CD14-positive monocyte (primary cell): ENCODE data around the gene ATP5F1B. TPM values are rescaled to one million over a fixed set of nuclear protein-coding genes. Genes with fewer than 3 reads are reported as not detected.

Source experiments
- DNase-seq, 3 donors: peaks; one replicate each; pipeline ENCODE4 v3.0.0-alpha.2; 2011 to 2022
- H2AFZ ChIP-seq: 2 replicates; pipeline ENCODE4 v1.6.0; 2012; ENCODE audit warnings: mild to moderate bottlenecking, low read depth, low read length, inconsistent platforms; ENCODE audit not compliant: insufficient read depth, poor library complexity, severe bottlenecking
- H3K27ac ChIP-seq, 2 donors: 1 replicate in 1 of 2; 2 replicates in 1 of 2; pipeline ENCODE4 v1.5.1; 2012 to 2013; ENCODE audit warnings: low read length in 2 of 2, control low read depth in 1 of 2, inconsistent platforms in 1 of 2, low read depth in 1 of 2, mild to moderate bottlenecking in 1 of 2
- H3K27me3 ChIP-seq, 2 donors: one replicate each; pipeline versions ENCODE4 v1.6.0 to v1.6.1; 2011 to 2013; ENCODE audit warnings: low read length in 2 of 2; ENCODE audit not compliant: control insufficient read depth in 2 of 2, insufficient read depth in 2 of 2
- H3K36me3 ChIP-seq, 2 donors: replicated peaks in 1 of 2; 1 replicate in 1 of 2; 2 replicates in 1 of 2; pipeline versions ENCODE4 v1.5.1 to v1.6.1; 2012 to 2013; ENCODE audit warnings: low read length in 2 of 2, control low read depth in 1 of 2, inconsistent platforms in 1 of 2, mild to moderate bottlenecking in 1 of 2; ENCODE audit not compliant: insufficient read depth in 2 of 2, control insufficient read depth in 1 of 2
- H3K4me1 ChIP-seq, 2 donors: 1 replicate in 1 of 2; 2 replicates in 1 of 2; pipeline versions ENCODE4 v1.5.1 to v1.6.1; 2012 to 2013; ENCODE audit warnings: low read length in 2 of 2, control low read depth in 1 of 2, inconsistent platforms in 1 of 2, mild to moderate bottlenecking in 1 of 2, moderate library complexity in 1 of 2; ENCODE audit not compliant: insufficient read depth in 2 of 2, control insufficient read depth in 1 of 2
- H3K4me2 ChIP-seq: replicated peaks from 2 replicates; pipeline ENCODE3; 2012; ENCODE audit warnings: low read length, moderate library complexity, mild to moderate bottlenecking; ENCODE audit not compliant: poor library complexity, severe bottlenecking; ENCODE audit errors: extremely low read depth
- H3K4me3 ChIP-seq, 3 experiments: fragments of 200-600 bp in 1 of 3; sonication (generic) in 1 of 3; replicated peaks in 1 of 3; 1 replicate in 2 of 3; 2 replicates in 1 of 3; pipeline ENCODE4 v1.5.1; 2011 to 2013; ENCODE audit warnings: low read length in 3 of 3, mild to moderate bottlenecking in 3 of 3, control low read depth in 2 of 3, low read depth in 2 of 3, inconsistent platforms in 1 of 3, moderate library complexity in 1 of 3
- H3K79me2 ChIP-seq: 2 replicates; pipeline ENCODE4 v1.6.0; 2012; ENCODE audit warnings: mild to moderate bottlenecking, control low read depth, inconsistent platforms, low read length, moderate library complexity; ENCODE audit not compliant: insufficient read depth
- H3K9ac ChIP-seq: 2 replicates; pipeline ENCODE4 v1.6.0; 2017; ENCODE audit warnings: low read length, mild to moderate bottlenecking; ENCODE audit not compliant: insufficient read depth, poor library complexity, severe bottlenecking
- H3K9me3 ChIP-seq, 2 donors: replicated peaks in 1 of 2; 1 replicate in 1 of 2; 2 replicates in 1 of 2; pipeline versions ENCODE4 v1.5.1 to v1.6.1; 2012 to 2013; ENCODE audit warnings: low read length in 2 of 2, control low read depth in 1 of 2; ENCODE audit not compliant: control insufficient read depth in 1 of 2, insufficient read depth in 1 of 2
- H4K20me1 ChIP-seq: 2 replicates; pipeline ENCODE4 v1.6.0; 2012; ENCODE audit warnings: mild to moderate bottlenecking, low read length, control low read depth, moderate library complexity; ENCODE audit not compliant: insufficient read depth
- H3K27ac Mint-ChIP-seq, 7 donors: one replicate each; pipeline ENCODE4 v1.8.0; 2020; ENCODE audit warnings: mild to moderate bottlenecking in 7 of 7, mixed read lengths in 7 of 7, moderate library complexity in 6 of 7, inconsistent platforms in 2 of 7
- H3K27me3 Mint-ChIP-seq, 3 donors: one replicate each; pipeline ENCODE4 v1.8.0; 2021 to 2022; ENCODE audit warnings: low read depth in 3 of 3, mild to moderate bottlenecking in 3 of 3, mixed read lengths in 3 of 3, moderate library complexity in 3 of 3, inconsistent platforms in 1 of 3
- H3K36me3 Mint-ChIP-seq, 2 donors: one replicate each; pipeline ENCODE4 v1.8.0; 2020; ENCODE audit warnings: mixed read lengths in 2 of 2, inconsistent platforms in 1 of 2, mild to moderate bottlenecking in 1 of 2
- H3K4me1 Mint-ChIP-seq: one replicate; pipeline ENCODE4 v1.8.0; 2020; ENCODE audit warnings: mild to moderate bottlenecking, mixed read lengths
- H3K4me3 Mint-ChIP-seq, 2 donors: one replicate each; pipeline ENCODE4 v1.8.0; 2020; ENCODE audit warnings: mild to moderate bottlenecking in 2 of 2, mixed read lengths in 2 of 2, moderate library complexity in 1 of 2
- H3K9me3 Mint-ChIP-seq, 7 donors: one replicate each; pipeline ENCODE4 v1.8.0; 2020 to 2022; ENCODE audit warnings: mixed read lengths in 7 of 7, mild to moderate bottlenecking in 6 of 7, moderate library complexity in 6 of 7, inconsistent platforms in 2 of 7
- WGBS: methylation state at CpG from one replicate; pipeline ENCODE4 v1.1.5; 2013; ENCODE audit warnings: missing lambda C conversion rate; ENCODE audit not compliant: insufficient coverage; 5-methylcytosine and 5-hydroxymethylcytosine counted together
- intact Hi-C, 2 donors: fragments of 100-400 bp; cut with micrococcal nuclease; formaldehyde crosslinking; loops; one replicate each; pipeline versions ENCODE4 v1.15.0 to v1.15.1; 2023
- polyA plus RNA-seq, 3 donors: library from polyadenylated mRNA; depleted of rRNA in 1 of 3; unstranded in 2 of 3; stranded (reverse) in 1 of 3; fragments of 300-500 nt in 2 of 3; fragments of >200 nt in 1 of 3; fragmentation: Illumina TruSeq in 2 of 3; gene quantifications; 1 replicate in 2 of 3; 2 replicates in 1 of 3; pipeline ENCODE4 v1.2.3, GENCODE V29; 2012 to 2021
- TF ChIP-seq, protein P1 (sequence below): fragments of 200-600 bp; IDR thresholded peaks from one replicate; pipeline ENCODE4 v1.8.0; 2022; ENCODE audit warnings: antibody characterized with exemption, mild to moderate bottlenecking

ATP5F1B gene
- polyA plus RNA-seq, 3 donors, result 554 to 1,093 (median 1,038) TPM

DNA sequence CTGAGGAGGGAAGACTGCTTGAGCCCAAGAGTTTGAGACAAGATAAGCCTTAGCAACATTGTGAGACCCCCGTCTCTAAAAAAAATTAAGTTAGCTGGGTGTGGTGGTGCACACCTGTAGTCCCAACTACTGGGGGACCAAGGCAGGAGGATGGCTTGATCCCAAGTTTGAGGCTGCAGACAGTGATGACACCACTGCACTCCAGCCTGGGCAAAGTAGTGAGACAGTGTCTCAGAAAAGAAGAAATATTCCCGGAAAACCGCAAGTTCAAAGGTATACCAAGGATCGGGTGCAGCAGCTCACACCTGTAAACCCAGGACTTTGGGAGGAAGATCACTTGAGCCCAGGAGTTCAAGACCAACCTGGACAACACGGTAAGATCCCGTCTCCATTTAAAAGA, 36.5 kb upstream of the ATP5F1B start:
- Mint-ChIP-seq H3K9me3 (peaks cover 0 to 2% (median 0%) of the 10 kb centered on the region in 7 donors), H3K4me3 (no peak overlapping the region), H3K27me3 (peaks cover 0 to 2% (median 0%) of the 10 kb centered on the region in 3 donors), H3K36me3 (peaks cover 19 to 48% of the 10 kb centered on the region in 2 donors), H3K4me1 (peaks cover 37% of the 10 kb centered on the region), H3K27ac (peak overlapping the region in 5 of 7 donors; percentile 49 to 86 (median 57))
- Histone ChIP-seq H3K4me2 (no peak overlapping the region), H3K27ac (peak overlapping the region in 1 of 2 donors; percentile 33), H4K20me1 (peaks cover 89% of the 10 kb centered on the region), H3K9ac (no peak overlapping the region), H3K4me3 (no peak overlapping the region), H3K79me2 (peaks cover 100% of the 10 kb centered on the region), H3K36me3 (peaks cover 12 to 25% of the 10 kb centered on the region in 2 donors), H3K4me1 (peaks cover 35 to 43% of the 10 kb centered on the region in 2 donors), H3K27me3 (no peaks in the 10 kb centered on the region), H2AFZ (no peak overlapping the region), H3K9me3 (no peaks in the 10 kb centered on the region)
- no peak for DNase-seq
- intact Hi-C loops, result no loop called here
- TF ChIP-seq, protein P1, sequence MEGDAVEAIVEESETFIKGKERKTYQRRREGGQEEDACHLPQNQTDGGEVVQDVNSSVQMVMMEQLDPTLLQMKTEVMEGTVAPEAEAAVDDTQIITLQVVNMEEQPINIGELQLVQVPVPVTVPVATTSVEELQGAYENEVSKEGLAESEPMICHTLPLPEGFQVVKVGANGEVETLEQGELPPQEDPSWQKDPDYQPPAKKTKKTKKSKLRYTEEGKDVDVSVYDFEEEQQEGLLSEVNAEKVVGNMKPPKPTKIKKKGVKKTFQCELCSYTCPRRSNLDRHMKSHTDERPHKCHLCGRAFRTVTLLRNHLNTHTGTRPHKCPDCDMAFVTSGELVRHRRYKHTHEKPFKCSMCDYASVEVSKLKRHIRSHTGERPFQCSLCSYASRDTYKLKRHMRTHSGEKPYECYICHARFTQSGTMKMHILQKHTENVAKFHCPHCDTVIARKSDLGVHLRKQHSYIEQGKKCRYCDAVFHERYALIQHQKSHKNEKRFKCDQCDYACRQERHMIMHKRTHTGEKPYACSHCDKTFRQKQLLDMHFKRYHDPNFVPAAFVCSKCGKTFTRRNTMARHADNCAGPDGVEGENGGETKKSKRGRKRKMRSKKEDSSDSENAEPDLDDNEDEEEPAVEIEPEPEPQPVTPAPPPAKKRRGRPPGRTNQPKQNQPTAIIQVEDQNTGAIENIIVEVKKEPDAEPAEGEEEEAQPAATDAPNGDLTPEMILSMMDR, result no peak
- WGBS, result 94% methylated on average over 3 of the region's 6 CpGs

DNA sequence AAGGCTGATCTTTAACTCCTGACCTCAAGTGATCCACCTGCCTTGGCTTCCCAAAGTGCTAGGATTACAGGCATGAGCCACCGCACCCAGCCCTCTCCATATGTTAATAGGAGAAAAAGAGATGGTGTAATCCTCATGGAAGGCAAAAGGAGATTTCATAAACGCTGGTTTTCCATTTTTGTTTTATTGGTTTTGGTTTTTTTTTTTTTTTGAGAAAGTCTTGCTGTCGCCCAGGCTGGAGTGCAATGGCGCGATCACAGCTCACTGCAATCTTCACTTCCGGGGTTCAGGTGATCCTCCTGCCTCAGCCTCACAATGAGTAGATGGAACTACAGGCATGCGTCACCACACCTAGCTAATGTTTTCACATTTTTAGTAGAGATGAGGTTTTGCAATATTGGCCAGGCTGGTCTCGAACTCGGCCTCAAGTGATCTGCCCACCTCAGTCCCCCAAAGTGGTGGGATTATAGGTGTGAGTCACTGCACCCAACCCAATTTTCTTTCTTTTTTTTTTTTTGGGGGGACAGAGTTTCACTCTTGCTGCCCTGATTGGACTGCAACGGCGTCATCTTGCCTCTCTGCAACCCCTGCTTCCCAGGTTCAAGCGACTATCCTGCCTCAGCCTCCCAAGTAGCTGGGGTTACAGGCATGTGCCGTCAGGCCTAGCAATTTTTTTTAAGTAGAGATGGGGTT, 34.2 kb upstream of the ATP5F1B start:
- Histone ChIP-seq H3K27ac (peak overlapping the region in 1 of 2 donors; percentile 66), H3K36me3 (peaks cover 12 to 25% of the 10 kb centered on the region in 2 donors), H4K20me1 (peaks cover 100% of the 10 kb centered on the region), H2AFZ (no peak overlapping the region), H3K4me2 (no peak overlapping the region), H3K79me2 (peaks cover 100% of the 10 kb centered on the region), H3K4me1 (peaks cover 19 to 20% of the 10 kb centered on the region in 2 donors), H3K9ac (no peak overlapping the region), H3K27me3 (no peaks in the 10 kb centered on the region), H3K9me3 (no peaks in the 10 kb centered on the region), H3K4me3 (no peak overlapping the region)
- TF ChIP-seq, protein P1, result no peak
- H3K4me1 Mint-ChIP-seq, result peaks cover 23% of the 10 kb centered on the region
- H3K9me3 Mint-ChIP-seq, result no peaks in the 10 kb centered on the region
- WGBS, result 100% methylated on average over 1 of the region's 13 CpGs
- no peak overlapping the region for H3K4me3 Mint-ChIP-seq
- intact Hi-C loops, result no loop called here
- DNase-seq, result no peak
- H3K27me3 Mint-ChIP-seq, result peaks cover 0 to 2% (median 0%) of the 10 kb centered on the region in 3 donors
- H3K36me3 Mint-ChIP-seq, result peaks cover 19 to 52% of the 10 kb centered on the region in 2 donors
- peak overlapping the region in 3 of 7 donors; percentile 60 to 80 (median 63) for H3K27ac Mint-ChIP-seq
